Left ventricle myocardium inferior (tissue), 1 donor: Measurements from ENCODE around the gene CACNA1C. TPM values are rescaled to one million over a fixed set of nuclear protein-coding genes. Genes with fewer than 3 reads are reported as not detected.

Experiments used
- DNase-seq: peaks from one replicate; pipeline ENCODE4 v3.0.0-alpha.2; 2020
- H3K27ac ChIP-seq: fragments of 200-600 bp; replicated peaks from 2 replicates; pipeline ENCODE4 v1.8.0; 2021
- H3K27me3 ChIP-seq: fragments of 200-600 bp; 2 replicates; pipeline ENCODE4 v1.8.0; 2021; ENCODE audit warnings: low read depth
- H3K36me3 ChIP-seq: fragments of 200-600 bp; 2 replicates; pipeline ENCODE4 v1.8.0; 2021
- H3K4me1 ChIP-seq: fragments of 200-600 bp; 2 replicates; pipeline ENCODE4 v1.8.0; 2021
- H3K4me3 ChIP-seq: fragments of 200-600 bp; 2 replicates; pipeline ENCODE4 v1.8.0; 2021; ENCODE audit warnings: mild to moderate bottlenecking, moderate library complexity
- H3K9me3 ChIP-seq: fragments of 200-600 bp; replicated peaks from 2 replicates; pipeline ENCODE4 v1.8.0; 2021
- intact Hi-C: fragments of 100-400 bp; cut with micrococcal nuclease; formaldehyde crosslinking; loops from one replicate; pipeline ENCODE4 v1.11.0; 2022
- total RNA-seq: library from RNA; stranded (reverse); fragmentation: NEBNext Ultra II Directional; extraction: Animal tissue kit (Norgen Biotek cat#: 25700); gene quantifications from one replicate; pipeline ENCODE4 v1.2.1, GENCODE V29; 2021
- TF ChIP-seq, protein P1 (sequence below): fragments of 200-600 bp; IDR thresholded peaks from 2 replicates; pipeline ENCODE4 v1.8.0; 2021; ENCODE audit warnings: antibody characterized with exemption, mild to moderate bottlenecking, borderline replicate concordance
- donor health status: DM: no; HTN: yes; CAD: no; lungs with severe emphysema.

Gene CACNA1C
- total RNA-seq, 1 donor from 2014 or later, result 137 TPM

DNA sequence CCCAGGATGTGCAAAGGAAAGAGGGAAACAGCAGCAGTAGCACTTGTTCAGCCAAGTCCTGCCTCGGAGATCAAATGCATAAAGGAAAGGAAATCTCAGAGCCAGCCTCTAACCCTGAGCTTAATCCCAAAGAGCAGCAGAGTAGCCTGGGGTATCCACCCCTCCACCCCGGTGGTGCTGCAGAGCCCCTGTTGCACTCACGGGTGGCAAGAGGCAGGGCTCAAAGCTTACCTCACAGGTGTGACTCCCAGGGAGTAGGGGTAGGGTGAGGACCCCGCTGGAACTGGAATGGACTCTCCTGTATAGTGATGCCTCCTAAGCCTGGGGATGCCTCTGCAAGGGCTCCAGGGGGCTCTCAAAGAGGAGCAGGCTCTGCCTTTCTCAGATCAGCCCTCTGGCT lies 211.1 kb downstream of the CACNA1C start:
- no peaks in the 10 kb centered on the region for H3K27me3 ChIP-seq
- no peaks in the 10 kb centered on the region for H3K9me3 ChIP-seq
- intact Hi-C loops, result no loop called here
- no peaks in the 10 kb centered on the region for H3K36me3 ChIP-seq
- no peak for DNase-seq
- peak overlapping the region; percentile 68 for H3K27ac ChIP-seq
- H3K4me3 ChIP-seq, result no peak overlapping the region
- H3K4me1 ChIP-seq, result peaks cover 100% of the 10 kb centered on the region
- TF ChIP-seq, protein P1, sequence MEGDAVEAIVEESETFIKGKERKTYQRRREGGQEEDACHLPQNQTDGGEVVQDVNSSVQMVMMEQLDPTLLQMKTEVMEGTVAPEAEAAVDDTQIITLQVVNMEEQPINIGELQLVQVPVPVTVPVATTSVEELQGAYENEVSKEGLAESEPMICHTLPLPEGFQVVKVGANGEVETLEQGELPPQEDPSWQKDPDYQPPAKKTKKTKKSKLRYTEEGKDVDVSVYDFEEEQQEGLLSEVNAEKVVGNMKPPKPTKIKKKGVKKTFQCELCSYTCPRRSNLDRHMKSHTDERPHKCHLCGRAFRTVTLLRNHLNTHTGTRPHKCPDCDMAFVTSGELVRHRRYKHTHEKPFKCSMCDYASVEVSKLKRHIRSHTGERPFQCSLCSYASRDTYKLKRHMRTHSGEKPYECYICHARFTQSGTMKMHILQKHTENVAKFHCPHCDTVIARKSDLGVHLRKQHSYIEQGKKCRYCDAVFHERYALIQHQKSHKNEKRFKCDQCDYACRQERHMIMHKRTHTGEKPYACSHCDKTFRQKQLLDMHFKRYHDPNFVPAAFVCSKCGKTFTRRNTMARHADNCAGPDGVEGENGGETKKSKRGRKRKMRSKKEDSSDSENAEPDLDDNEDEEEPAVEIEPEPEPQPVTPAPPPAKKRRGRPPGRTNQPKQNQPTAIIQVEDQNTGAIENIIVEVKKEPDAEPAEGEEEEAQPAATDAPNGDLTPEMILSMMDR, result no peak

DNA sequence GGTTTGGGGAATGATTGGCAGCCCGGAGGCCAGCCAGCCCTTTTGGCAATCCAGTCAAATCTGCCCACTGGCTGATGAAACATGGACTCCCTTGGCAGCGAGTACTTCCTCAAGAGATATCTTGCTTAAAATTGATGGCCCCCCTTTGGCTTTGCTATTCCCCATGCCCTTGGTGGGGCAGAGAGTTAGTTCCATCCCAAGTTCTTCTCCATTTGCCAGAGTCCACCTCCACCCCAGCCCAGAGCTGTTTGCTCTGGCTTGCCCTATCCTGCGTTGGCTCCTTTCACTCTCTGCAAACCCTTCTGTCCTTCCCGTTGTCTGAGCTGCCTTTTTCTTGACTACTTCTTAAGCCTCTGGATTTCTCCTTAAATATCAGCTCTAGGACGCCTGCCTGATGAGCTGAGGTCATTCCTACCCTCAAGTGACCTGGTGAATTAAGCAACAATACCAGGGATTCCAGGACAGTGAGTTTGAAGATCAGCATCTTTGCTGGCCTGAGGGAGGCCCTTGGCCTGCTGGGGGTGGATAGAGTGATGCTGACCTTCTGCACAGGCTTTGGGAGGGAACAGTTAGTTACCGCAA lies 212.0 kb downstream of the CACNA1C start:
- TF ChIP-seq, protein P1, result no peak

DNA sequence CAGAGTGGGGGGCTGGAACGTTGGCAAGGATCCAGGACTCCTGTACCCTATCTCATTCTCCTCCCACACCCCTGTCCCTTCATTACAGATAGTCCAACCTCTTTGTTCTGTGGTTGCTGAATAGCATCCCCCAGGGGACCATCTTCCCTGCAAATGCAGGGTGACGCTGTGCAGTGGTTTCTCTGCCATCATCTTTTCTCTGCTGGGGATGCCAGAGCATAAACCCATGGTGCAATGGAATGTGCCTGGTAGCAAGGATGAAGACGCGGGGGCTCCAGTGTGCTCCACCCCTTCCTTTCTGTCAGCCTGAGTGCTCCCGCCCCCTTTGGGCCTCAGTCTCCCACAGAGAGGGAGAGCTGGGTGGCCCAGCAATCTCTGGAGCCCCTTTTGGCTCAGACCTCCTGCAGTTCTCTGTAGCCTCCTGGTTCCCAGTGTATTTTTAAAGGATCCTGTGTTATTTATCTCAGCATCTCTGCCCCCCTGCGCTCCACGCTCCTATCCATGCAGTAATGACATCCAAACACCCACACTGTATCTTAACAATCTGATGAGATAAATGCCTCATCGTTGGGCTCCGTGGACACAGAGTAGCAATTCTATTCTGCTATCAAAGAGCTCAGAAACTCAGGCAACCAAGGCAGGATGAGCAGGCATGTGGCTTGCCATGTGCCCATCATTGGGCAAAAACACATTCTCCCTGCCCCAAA lies 212.8 kb downstream of the CACNA1C start:
- no peak overlapping the region for H3K4me3 ChIP-seq
- peaks cover 87% of the 10 kb centered on the region for H3K4me1 ChIP-seq
- no peak for DNase-seq
- TF ChIP-seq, protein P1, result no peak
- intact Hi-C loops, result no loop called here
- H3K9me3 ChIP-seq, result no peaks in the 10 kb centered on the region
- H3K27me3 ChIP-seq, result no peaks in the 10 kb centered on the region
- peak overlapping the region; percentile 68 for H3K27ac ChIP-seq
- no peaks in the 10 kb centered on the region for H3K36me3 ChIP-seq

More for the DNA sequence above, 212.0 kb downstream of the CACNA1C start:
- H3K27ac ChIP-seq, result peak overlapping the region; percentile 68
- no peaks in the 10 kb centered on the region for H3K36me3 ChIP-seq
- no peaks in the 10 kb centered on the region for H3K27me3 ChIP-seq
- no peak for DNase-seq
- intact Hi-C loops, result no loop called here
- peaks cover 96% of the 10 kb centered on the region for H3K4me1 ChIP-seq
- no peak overlapping the region for H3K4me3 ChIP-seq
- H3K9me3 ChIP-seq, result no peaks in the 10 kb centered on the region

DNA sequence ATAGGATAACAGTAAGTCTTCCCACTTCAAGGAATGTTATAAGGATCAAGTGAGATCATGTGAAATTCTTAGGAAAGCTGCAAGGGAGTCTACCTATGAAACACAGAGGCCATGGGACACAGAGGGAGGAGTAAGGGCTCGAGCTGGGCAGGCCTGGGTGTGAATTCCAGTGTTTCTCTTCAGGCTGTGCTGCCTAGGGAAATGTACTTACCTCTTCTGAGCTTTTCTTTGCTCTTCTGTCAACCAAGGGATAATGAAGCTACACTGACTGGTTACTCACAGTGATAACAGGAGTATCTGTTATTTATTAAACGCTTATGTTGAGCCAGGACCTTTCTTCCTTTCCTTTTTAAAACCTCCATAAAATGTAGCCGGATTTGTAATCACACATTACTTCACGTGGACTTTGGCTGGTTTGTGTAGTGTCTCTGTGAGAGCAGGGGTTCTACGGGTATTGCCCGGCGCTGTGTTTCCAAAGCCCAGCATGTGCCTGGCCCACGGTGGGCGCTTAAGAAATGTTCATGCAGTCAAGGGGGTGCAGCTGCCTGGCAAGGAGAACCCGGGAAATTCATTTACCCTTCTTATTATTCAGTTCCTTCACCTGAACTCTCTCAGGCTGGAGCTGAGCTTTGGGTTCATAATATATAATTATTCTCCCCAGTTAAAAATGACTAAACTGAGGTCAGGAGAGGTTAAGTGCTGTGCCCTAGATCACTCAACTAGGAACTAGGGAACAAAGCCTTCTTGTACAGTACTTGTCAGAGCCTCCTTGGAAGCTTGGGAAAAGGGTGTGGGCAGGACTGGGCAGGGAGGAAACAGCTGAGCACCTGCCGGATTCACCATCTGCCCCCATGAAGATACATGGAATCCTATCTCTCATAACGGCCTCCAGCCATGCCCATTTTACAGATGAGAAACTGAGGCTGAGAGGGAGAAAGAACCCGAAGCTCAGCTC lies 214.2 kb downstream of the CACNA1C start:
- intact Hi-C loops, result no loop called here
- no peaks in the 10 kb centered on the region for H3K36me3 ChIP-seq
- H3K9me3 ChIP-seq, result no peaks in the 10 kb centered on the region
- no peaks in the 10 kb centered on the region for H3K27me3 ChIP-seq
- peaks cover 78% of the 10 kb centered on the region for H3K4me1 ChIP-seq
- no peak for DNase-seq
- no peak overlapping the region for H3K4me3 ChIP-seq
- TF ChIP-seq, protein P1, result no peak
- peak overlapping the region; percentile 68 for H3K27ac ChIP-seq

DNA sequence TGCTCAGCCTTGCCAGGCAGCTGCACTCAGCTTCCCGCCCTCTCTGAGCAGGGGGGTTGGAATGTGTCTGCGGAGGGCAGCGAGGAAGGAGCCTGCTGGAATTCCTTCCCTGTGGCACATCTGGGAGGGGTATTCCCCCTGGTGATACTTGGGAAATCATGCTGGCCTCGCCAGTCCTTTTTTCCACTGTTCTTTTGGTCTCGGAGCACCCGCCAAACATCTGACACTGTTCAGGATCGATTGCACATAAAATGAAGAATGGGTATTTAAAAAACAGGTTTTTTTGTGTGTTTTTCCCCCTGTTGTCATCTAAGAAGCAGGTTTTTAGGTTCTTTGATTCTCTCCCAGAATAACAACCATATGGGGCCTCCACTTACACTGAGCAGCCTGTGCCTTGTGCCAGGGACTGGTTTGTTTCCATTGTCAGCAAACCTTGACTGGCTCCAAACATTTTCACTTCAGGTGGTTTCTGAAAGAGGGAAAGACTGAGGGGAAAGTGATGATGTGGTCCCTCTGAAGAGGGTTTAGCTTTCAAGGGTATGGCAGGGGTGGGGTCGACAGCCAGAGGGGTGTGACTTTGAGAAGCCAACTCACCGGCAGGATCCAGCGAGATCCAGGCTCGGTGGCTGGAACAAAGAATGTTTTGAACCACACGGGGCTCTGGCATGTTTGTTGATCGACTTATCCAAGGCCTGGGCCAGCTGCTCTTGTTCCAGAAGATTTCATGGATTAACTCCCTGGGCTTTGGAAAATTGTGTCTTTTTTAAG lies 215.1 kb downstream of the CACNA1C start:
- intact Hi-C loops, result no loop called here
- no peaks in the 10 kb centered on the region for H3K27me3 ChIP-seq
- H3K4me1 ChIP-seq, result peaks cover 78% of the 10 kb centered on the region
- DNase-seq, result no peak
- no peaks in the 10 kb centered on the region for H3K36me3 ChIP-seq
- H3K27ac ChIP-seq, result peak overlapping the region; percentile 25
- H3K4me3 ChIP-seq, result no peak overlapping the region
- TF ChIP-seq, protein P1, result no peak
- no peaks in the 10 kb centered on the region for H3K9me3 ChIP-seq
